H1 (cell line): ENCODE results near the gene GZMM. TPM values are rescaled to one million over a fixed set of nuclear protein-coding genes. Genes with fewer than 3 reads are reported as not detected.

Experiments
- BCL11A ChIP-seq, 2 experiments: IDR thresholded peaks; one replicate each; pipeline ENCODE4 v1.6.1; 2011; ENCODE audit warnings: low read depth in 2 of 2, low read length in 2 of 2, mild to moderate bottlenecking in 2 of 2
- CHD1 ChIP-seq: IDR thresholded peaks from 2 replicates; pipeline ENCODE4 v1.6.1; 2012; ENCODE audit warnings: low read depth, low read length, improper control_type of control experiment
- GABPA ChIP-seq: IDR thresholded peaks from 2 replicates; pipeline ENCODE4 v1.6.1; 2011; ENCODE audit warnings: mild to moderate bottlenecking, low read length, moderate library complexity, borderline replicate concordance; ENCODE audit not compliant: insufficient read depth
- KDM1A ChIP-seq: fragments of 200-600, 300-600 bp; sonication (generic); IDR thresholded peaks from 2 replicates; pipeline ENCODE4 v1.7.1; 2016; ENCODE audit warnings: mild to moderate bottlenecking, low read length, borderline replicate concordance
- KDM4A ChIP-seq: IDR thresholded peaks from one replicate; pipeline ENCODE4 v1.7.1; 2012; ENCODE audit warnings: low read depth, mild to moderate bottlenecking, moderate library complexity, low read length, inconsistent platforms; ENCODE audit not compliant: severe bottlenecking
- KDM5A ChIP-seq: fragments of 200-600 bp; IDR thresholded peaks from 2 replicates; pipeline ENCODE4 v1.7.1; 2012; ENCODE audit warnings: mild to moderate bottlenecking, low read length, inconsistent platforms, mixed read lengths
- NRF1 ChIP-seq: IDR thresholded peaks from 2 replicates; pipeline ENCODE4 v1.6.1; 2011; ENCODE audit warnings: mild to moderate bottlenecking, low read depth, low read length, improper control_type of control experiment
- POLR2A ChIP-seq, 2 experiments: IDR thresholded peaks; 1 replicate in 1 of 2; 2 replicates in 1 of 2; pipeline ENCODE4 v1.6.1; 2011; ENCODE audit warnings: low read depth in 2 of 2, low read length in 2 of 2, mild to moderate bottlenecking in 2 of 2; ENCODE audit errors: control extremely low read depth in 1 of 2
- POU5F1 ChIP-seq: IDR thresholded peaks from 2 replicates; pipeline ENCODE4 v1.6.1; 2011; ENCODE audit warnings: low read depth, mild to moderate bottlenecking, low read length, moderate library complexity
- RBBP5 ChIP-seq: IDR thresholded peaks from 2 replicates; pipeline ENCODE4 v1.7.1; 2012; ENCODE audit warnings: low read depth, mild to moderate bottlenecking, inconsistent platforms, low read length, moderate library complexity, borderline replicate concordance
- SIX5 ChIP-seq: IDR thresholded peaks from 2 replicates; pipeline ENCODE4 v1.6.1; 2011; ENCODE audit warnings: mild to moderate bottlenecking, low read depth, low read length
- SRF ChIP-seq: IDR thresholded peaks from 2 replicates; pipeline ENCODE4 v1.6.1; 2011; ENCODE audit warnings: mild to moderate bottlenecking, low read depth, low read length, moderate library complexity
- TBP ChIP-seq: IDR thresholded peaks from 2 replicates; pipeline ENCODE4 v1.6.1; 2011; ENCODE audit warnings: low read depth, low read length, improper control_type of control experiment
- polyA plus RNA-seq, 7 experiments: library from polyadenylated mRNA; depleted of rRNA in 3 of 7; stranded (reverse) in 5 of 7; unstranded in 2 of 7; fragments of >200 nt in 5 of 7; fragments of 200-250 nt in 2 of 7; gene quantifications; 1 replicate in 5 of 7; 2 replicates in 1 of 7; 4 replicates in 1 of 7; pipeline versions ENCODE4 v1.2.1 to v1.2.3, GENCODE V29; 2011 to 2013; ENCODE audit warnings: missing spikeins in 2 of 7, mixed read lengths in 2 of 7
- total RNA-seq: library from RNA; stranded (reverse); fragmentation: NEBNext Ultra II Directional; extraction: Animal tissue kit (Norgen Biotek cat#: 25700); gene quantifications from 2 replicates; pipeline ENCODE4 v1.2.1, GENCODE V29; 2021
- TF ChIP-seq, protein P1 (sequence below): IDR thresholded peaks from 2 replicates; pipeline ENCODE4 v1.6.1; 2012; ENCODE audit warnings: low read length, inconsistent platforms
- TF ChIP-seq, protein P2 (sequence below), 3 experiments: IDR thresholded peaks; 1 replicate in 2 of 3; 2 replicates in 1 of 3; pipeline versions ENCODE4 v1.5.1 to v1.6.1; 2011; ENCODE audit warnings: low read length in 3 of 3, mild to moderate bottlenecking in 3 of 3, inconsistent platforms in 2 of 3, low read depth in 1 of 3, moderate library complexity in 1 of 3; ENCODE audit not compliant: insufficient read depth in 1 of 3; ENCODE audit errors: control extremely low read depth in 1 of 3
- TF ChIP-seq, protein P3 (sequence below): IDR thresholded peaks from 2 replicates; pipeline ENCODE4 v1.6.1; 2012; ENCODE audit warnings: inconsistent platforms
- TF ChIP-seq, protein P4 (sequence below): IDR thresholded peaks from 2 replicates; pipeline ENCODE4 v1.6.1; 2011; ENCODE audit warnings: low read length, improper control_type of control experiment

The GZMM gene
- total and polyA plus RNA-seq, 2 of the 8 experiments (the other 6 are each of a cell fraction or from before 2014, with no cell fraction given), result 0.09 to 0.32 TPM

DNA sequence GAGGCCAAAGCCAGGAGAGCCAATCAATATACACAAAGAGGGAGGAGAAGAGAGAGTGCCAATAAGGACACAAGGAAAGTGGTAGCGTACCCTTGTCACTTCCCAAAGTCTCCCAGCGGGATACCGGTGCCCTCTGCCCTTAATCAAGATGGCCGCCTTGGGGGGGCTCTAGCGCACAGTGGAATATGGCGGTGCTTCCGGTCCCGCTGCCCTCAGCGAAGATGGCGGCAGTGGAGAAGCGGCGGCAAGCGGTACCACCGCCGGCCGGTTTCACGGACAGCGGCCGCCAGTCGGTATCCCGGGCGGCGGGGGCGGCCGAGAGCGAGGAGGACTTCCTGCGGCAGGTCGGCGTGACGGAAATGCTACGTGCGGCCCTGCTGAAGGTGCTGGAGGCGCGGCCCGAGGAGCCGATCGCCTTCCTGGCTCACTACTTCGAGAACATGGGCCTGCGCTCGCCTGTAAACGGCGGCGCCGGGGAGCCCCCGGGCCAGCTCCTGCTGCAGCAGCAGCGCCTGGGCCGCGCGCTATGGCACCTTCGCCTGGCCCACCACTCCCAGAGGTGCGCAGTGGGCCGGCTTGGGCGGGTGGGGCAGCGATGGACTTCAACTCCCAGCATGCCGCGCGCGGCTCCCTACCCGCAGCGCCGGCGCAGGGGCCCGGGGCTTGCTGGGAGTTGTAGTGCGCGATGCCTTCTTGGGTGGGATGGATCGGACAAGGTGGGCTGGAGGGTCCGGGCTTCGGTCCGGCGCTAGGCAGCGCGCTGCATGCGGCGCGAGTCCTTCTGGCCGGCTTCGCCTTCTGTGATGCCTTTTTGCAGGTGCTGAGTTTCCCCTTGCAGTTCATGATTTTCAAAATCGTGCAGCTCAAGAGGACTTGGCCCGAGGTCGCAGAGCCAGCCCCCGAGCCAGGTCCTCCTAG, 36.3 kb upstream of the GZMM start, which contains the start of gene TPGS1 (continued):
- TF ChIP-seq BCL11A (IDR thresholded peaks at IDR 0.05; ENCODE audit: low read depth in 2 of 2, low read length in 2 of 2), result no peak
- TF ChIP-seq, protein P1, sequence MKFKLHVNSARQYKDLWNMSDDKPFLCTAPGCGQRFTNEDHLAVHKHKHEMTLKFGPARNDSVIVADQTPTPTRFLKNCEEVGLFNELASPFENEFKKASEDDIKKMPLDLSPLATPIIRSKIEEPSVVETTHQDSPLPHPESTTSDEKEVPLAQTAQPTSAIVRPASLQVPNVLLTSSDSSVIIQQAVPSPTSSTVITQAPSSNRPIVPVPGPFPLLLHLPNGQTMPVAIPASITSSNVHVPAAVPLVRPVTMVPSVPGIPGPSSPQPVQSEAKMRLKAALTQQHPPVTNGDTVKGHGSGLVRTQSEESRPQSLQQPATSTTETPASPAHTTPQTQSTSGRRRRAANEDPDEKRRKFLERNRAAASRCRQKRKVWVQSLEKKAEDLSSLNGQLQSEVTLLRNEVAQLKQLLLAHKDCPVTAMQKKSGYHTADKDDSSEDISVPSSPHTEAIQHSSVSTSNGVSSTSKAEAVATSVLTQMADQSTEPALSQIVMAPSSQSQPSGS, result no peak
- TF ChIP-seq, protein P2, sequence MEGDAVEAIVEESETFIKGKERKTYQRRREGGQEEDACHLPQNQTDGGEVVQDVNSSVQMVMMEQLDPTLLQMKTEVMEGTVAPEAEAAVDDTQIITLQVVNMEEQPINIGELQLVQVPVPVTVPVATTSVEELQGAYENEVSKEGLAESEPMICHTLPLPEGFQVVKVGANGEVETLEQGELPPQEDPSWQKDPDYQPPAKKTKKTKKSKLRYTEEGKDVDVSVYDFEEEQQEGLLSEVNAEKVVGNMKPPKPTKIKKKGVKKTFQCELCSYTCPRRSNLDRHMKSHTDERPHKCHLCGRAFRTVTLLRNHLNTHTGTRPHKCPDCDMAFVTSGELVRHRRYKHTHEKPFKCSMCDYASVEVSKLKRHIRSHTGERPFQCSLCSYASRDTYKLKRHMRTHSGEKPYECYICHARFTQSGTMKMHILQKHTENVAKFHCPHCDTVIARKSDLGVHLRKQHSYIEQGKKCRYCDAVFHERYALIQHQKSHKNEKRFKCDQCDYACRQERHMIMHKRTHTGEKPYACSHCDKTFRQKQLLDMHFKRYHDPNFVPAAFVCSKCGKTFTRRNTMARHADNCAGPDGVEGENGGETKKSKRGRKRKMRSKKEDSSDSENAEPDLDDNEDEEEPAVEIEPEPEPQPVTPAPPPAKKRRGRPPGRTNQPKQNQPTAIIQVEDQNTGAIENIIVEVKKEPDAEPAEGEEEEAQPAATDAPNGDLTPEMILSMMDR (IDR thresholded peaks at IDR 0.05; ENCODE audit: control extremely low read depth in 1 of 3, insufficient read depth in 1 of 3, low read depth in 1 of 3, low read length in 3 of 3), result peak in 1 of 3 experiments; percentile 9; a peak in 1 of 4 replicates
- peak; percentile 77; the same call in 1 of the 2 replicates for TF ChIP-seq RBBP5
- peak; percentile 72 for TF ChIP-seq KDM5A
- TF ChIP-seq, protein P3, sequence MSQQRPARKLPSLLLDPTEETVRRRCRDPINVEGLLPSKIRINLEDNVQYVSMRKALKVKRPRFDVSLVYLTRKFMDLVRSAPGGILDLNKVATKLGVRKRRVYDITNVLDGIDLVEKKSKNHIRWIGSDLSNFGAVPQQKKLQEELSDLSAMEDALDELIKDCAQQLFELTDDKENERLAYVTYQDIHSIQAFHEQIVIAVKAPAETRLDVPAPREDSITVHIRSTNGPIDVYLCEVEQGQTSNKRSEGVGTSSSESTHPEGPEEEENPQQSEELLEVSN, result 0 out of 2 replicates have a peak, but pooled peaks have one; percentile 9
- TF ChIP-seq GABPA, result peak; percentile 79
- TF ChIP-seq POLR2A (IDR thresholded peaks at IDR 0.05; ENCODE audit: control extremely low read depth in 1 of 2, low read depth in 2 of 2, low read length in 2 of 2), result peak in 1 of 2 experiments; percentile 47; a peak in 2 of 3 replicates
- TF ChIP-seq TBP, result peak; percentile 59; the same call in 1 of the 2 replicates
- TF ChIP-seq POU5F1, result no peak
- no peak for TF ChIP-seq CHD1
- TF ChIP-seq NRF1, result no peak
- TF ChIP-seq, protein P4, sequence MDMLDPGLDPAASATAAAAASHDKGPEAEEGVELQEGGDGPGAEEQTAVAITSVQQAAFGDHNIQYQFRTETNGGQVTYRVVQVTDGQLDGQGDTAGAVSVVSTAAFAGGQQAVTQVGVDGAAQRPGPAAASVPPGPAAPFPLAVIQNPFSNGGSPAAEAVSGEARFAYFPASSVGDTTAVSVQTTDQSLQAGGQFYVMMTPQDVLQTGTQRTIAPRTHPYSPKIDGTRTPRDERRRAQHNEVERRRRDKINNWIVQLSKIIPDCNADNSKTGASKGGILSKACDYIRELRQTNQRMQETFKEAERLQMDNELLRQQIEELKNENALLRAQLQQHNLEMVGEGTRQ, result no peak
- TF ChIP-seq SIX5, result peak; percentile 96
- peak; percentile 44 for TF ChIP-seq KDM4A
- no peak for TF ChIP-seq KDM1A
- TF ChIP-seq SRF, result no peak
